ENCODE results near the gene MRPL11. TPM values are rescaled to one million over a fixed set of nuclear protein-coding genes. Genes with fewer than 3 reads are reported as not detected.
"Not testable (repeated sequence)": the region's sequence is repeated elsewhere in the genome, so short reads cannot be mapped to it uniquely, and the experiment has no call there.

MRPL11 gene
- total and polyA plus RNA-seq, 5 donors from 2014 or later = 22.7 to 96.9 (median 81.3) TPM

DNA sequence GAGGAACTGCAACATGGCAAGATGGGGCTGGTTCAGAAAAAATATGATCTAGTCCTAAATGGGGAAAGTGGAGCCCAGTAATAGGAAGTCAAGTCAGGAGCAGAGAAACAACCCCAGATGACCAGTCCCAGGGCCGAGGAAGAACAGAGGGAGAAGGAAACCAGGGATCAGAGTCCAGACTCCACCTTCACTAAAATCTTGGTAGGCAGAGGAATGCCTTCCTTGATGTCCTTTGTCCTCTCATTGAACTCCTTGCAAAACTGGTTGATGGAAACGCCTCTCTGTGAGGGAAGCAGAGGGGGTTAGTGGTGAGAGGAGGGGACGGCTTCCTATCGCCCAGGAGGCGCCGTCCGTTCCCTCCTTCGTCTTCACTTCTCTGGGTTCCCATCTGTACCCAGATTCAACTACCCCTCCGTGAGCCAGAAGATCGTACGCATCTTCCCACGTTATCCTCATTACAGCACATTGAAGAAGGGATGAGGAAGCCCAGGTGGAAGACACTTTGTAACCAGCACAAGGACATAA is 607 bp downstream of the MRPL11 start:
- peak overlapping the region; percentile 60 to 99 (median 91) for H3K27ac Mint-ChIP-seq
- Histone ChIP-seq H3K36me3 (ENCODE audit: control insufficient read depth, insufficient read depth, low read length) (peaks cover 23% of the 10 kb centered on the region), H3K9me3 (ENCODE audit: control insufficient read depth in 2 of 2, low read length in 2 of 2) (peaks cover 1 to 7% of the 10 kb centered on the region in 2 experiments), H3K27ac (ENCODE audit: insufficient read depth, low read length, poor library complexity, severe bottlenecking) (peak overlapping the region; percentile 74), H3K4me3 (ENCODE audit: low read depth, low read length) (peak overlapping the region; percentile 94), H3K27me3 (ENCODE audit: control insufficient read depth, insufficient read depth, low read length) (no peaks in the 10 kb centered on the region), H3K4me1 (ENCODE audit: control insufficient read depth, insufficient read depth, low read length, poor library complexity, severe bottlenecking) (no peaks in the 10 kb centered on the region)
- H3K9me3 Mint-ChIP-seq = peaks cover 0 to 4% (median 0%) of the 10 kb centered on the region in 7 donors
- peaks cover 0 to 16% (median 2%) of the 10 kb centered on the region in 4 donors for H3K4me1 Mint-ChIP-seq
- peaks cover 13% of the 10 kb centered on the region for H3K36me3 Mint-ChIP-seq
- no peaks in the 10 kb centered on the region for H3K27me3 Mint-ChIP-seq
- no peak for ATAC-seq (ENCODE audit: low read depth in 2 of 2)
- DNase-seq = no peak
- peak overlapping the region; percentile 76 to 92 (median 84) for H3K4me3 Mint-ChIP-seq

DNA sequence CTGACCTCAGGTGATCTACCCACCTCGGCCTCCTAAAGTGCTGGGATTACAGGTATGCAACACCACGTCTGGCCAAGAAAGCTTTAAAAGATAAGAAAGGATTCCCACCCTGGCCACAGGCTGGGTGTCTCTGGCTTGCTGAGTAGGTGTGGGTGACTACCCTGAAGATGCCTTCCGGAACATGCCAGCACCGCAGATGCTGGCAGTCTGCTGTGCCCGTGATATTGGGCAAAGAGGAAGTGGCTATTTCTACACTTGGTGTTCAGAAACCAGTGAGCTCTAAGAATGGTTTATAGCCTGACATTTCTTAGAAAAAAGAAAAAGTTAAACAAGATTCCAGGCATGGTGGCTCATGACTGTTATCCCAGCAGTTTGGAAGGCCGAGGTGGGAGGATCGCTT is 6.1 kb downstream of the MRPL11 start:
- ATAC-seq (ENCODE audit: low read depth in 2 of 2) = no peak
- H3K27me3 ChIP-seq (ENCODE audit: control insufficient read depth, insufficient read depth, low read length) = no peaks in the 10 kb centered on the region
- H3K4me1 ChIP-seq (ENCODE audit: control insufficient read depth, insufficient read depth, low read length, poor library complexity, severe bottlenecking) = no peaks in the 10 kb centered on the region
- H3K9me3 ChIP-seq (ENCODE audit: control insufficient read depth in 2 of 2, low read length in 2 of 2) = no peaks in the 10 kb centered on the region
- H3K27ac ChIP-seq (ENCODE audit: insufficient read depth, low read length, poor library complexity, severe bottlenecking) = no peak overlapping the region
- no peak for DNase-seq
- Mint-ChIP-seq H3K36me3 (peaks cover 22% of the 10 kb centered on the region), H3K9me3 (no peaks in the 10 kb centered on the region), H3K4me1 (peaks cover 0 to 7% (median 3%) of the 10 kb centered on the region in 4 donors), H3K27ac (no peak overlapping the region), H3K4me3 (peak overlapping the region in 1 of 4 donors; percentile 25), H3K27me3 (no peaks in the 10 kb centered on the region)
- no peak overlapping the region for H3K4me3 ChIP-seq (ENCODE audit: low read depth, low read length)
- H3K36me3 ChIP-seq (ENCODE audit: control insufficient read depth, insufficient read depth, low read length) = peaks cover 23% of the 10 kb centered on the region

DNA sequence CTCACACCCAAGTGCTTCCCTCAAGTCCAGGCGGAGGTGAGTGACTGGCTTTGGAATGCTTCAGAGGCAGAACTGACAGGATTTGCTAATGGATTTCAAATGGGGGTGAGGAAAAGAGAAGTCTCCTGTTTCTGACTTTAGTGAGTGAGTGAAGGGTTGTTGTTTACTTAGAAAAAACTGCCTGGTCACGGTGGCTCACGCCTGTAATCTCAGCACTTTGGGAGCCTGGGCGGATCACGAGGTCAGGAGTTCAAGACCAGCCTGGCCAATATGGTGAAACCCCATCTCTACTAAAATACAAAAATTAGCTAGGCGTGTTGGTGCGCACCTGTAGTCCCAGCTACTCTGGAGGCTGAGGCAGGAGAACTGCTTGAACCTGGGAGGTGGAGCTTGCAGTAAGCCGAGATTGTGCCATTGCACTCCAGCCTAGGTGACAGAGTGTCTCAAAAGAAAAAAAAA is 6.7 kb downstream of the MRPL11 start:
- H3K4me3 Mint-ChIP-seq; H3K9me3 Mint-ChIP-seq; H3K9me3 ChIP-seq (ENCODE audit: control insufficient read depth in 2 of 2, low read length in 2 of 2); DNase-seq; H3K4me1 ChIP-seq (ENCODE audit: control insufficient read depth, insufficient read depth, low read length, poor library complexity, severe bottlenecking); H3K4me3 ChIP-seq (ENCODE audit: low read depth, low read length); ATAC-seq (ENCODE audit: low read depth in 2 of 2); H3K27me3 ChIP-seq (ENCODE audit: control insufficient read depth, insufficient read depth, low read length); H3K27ac Mint-ChIP-seq; H3K4me1 Mint-ChIP-seq; H3K27me3 Mint-ChIP-seq; H3K27ac ChIP-seq (ENCODE audit: insufficient read depth, low read length, poor library complexity, severe bottlenecking): not testable (repeated sequence)
- peaks cover 20% of the 10 kb centered on the region for H3K36me3 ChIP-seq (ENCODE audit: control insufficient read depth, insufficient read depth, low read length)
- peaks cover 22% of the 10 kb centered on the region for H3K36me3 Mint-ChIP-seq

DNA sequence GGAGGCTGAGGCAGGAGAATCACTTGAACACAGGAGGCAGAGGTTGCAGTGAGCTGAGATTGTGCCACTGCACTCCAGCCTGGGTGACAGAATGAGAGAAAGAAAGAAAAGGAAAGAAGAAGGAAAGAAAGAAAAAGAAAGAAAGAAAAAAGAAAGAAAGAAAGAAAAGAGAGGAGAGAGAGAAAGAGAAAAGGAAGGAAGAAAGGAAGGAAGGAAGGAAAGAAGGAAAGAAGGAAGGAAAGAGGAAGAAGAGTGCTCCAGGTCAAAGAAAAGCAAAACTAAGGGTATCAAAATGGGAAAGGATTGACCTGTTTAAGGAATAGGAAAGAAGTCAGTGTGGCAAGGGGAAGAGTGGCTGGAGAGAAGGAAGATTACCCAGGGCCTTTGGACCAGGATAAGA is 7.4 kb downstream of the MRPL11 start:
- not testable (repeated sequence) for H3K4me3 Mint-ChIP-seq; DNase-seq; H3K27me3 Mint-ChIP-seq; H3K27ac Mint-ChIP-seq; ATAC-seq (ENCODE audit: low read depth in 2 of 2); H3K27me3 ChIP-seq (ENCODE audit: control insufficient read depth, insufficient read depth, low read length); H3K4me1 ChIP-seq (ENCODE audit: control insufficient read depth, insufficient read depth, low read length, poor library complexity, severe bottlenecking); H3K27ac ChIP-seq (ENCODE audit: insufficient read depth, low read length, poor library complexity, severe bottlenecking); H3K4me3 ChIP-seq (ENCODE audit: low read depth, low read length); H3K9me3 Mint-ChIP-seq; H3K9me3 ChIP-seq (ENCODE audit: control insufficient read depth in 2 of 2, low read length in 2 of 2); H3K4me1 Mint-ChIP-seq
- peaks cover 17% of the 10 kb centered on the region for H3K36me3 Mint-ChIP-seq
- peaks cover 15% of the 10 kb centered on the region for H3K36me3 ChIP-seq (ENCODE audit: control insufficient read depth, insufficient read depth, low read length)

DNA sequence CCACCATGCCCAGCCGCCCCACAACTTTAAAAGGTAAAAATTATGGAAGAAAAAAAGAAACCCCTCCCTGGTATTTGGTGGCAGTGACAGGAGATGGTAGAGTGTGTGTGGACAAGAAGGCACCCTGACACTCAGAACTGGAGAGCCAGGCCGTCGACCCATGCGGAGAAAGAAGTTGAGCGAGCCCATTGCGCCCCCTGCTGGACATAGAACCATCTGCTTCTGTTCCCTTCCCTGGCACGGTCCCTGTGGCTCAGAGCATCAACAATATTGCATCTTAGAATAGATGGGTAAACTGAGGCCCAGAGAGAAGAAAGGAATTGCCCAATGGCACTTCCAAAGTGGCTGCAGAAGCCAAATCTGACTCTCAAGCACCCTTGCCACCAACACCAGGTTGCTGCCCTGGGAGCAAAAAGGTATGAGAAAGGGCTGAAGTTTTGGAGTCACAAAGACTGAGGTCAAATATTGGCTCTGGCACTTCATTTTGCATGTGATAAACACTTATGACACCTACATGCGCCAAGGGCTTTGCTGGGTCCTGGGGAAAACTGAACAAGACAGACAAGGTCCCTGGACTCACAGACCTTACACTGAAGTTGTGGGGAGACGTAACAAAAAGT is 8.6 kb downstream of the MRPL11 start:
- H3K9me3 ChIP-seq (ENCODE audit: control insufficient read depth in 2 of 2, low read length in 2 of 2) = no peaks in the 10 kb centered on the region
- no peak overlapping the region for H3K4me3 ChIP-seq (ENCODE audit: low read depth, low read length)
- DNase-seq = peak; percentile 46 to 77 (median 58)
- no peaks in the 10 kb centered on the region for H3K27me3 ChIP-seq (ENCODE audit: control insufficient read depth, insufficient read depth, low read length)
- Mint-ChIP-seq H3K27me3 (no peaks in the 10 kb centered on the region), H3K36me3 (peaks cover 14% of the 10 kb centered on the region), H3K27ac (peak overlapping the region in 1 of 3 donors; percentile 26), H3K4me1 (peaks cover 0 to 7% (median 2%) of the 10 kb centered on the region in 4 donors), H3K9me3 (no peaks in the 10 kb centered on the region), H3K4me3 (peak overlapping the region in 1 of 4 donors; percentile 7)
- no peak overlapping the region for H3K27ac ChIP-seq (ENCODE audit: insufficient read depth, low read length, poor library complexity, severe bottlenecking)
- H3K36me3 ChIP-seq (ENCODE audit: control insufficient read depth, insufficient read depth, low read length) = peaks cover 4% of the 10 kb centered on the region
- no peaks in the 10 kb centered on the region for H3K4me1 ChIP-seq (ENCODE audit: control insufficient read depth, insufficient read depth, low read length, poor library complexity, severe bottlenecking)
- ATAC-seq (ENCODE audit: low read depth in 2 of 2) = peak in 1 of 2 donors; percentile 64

DNA sequence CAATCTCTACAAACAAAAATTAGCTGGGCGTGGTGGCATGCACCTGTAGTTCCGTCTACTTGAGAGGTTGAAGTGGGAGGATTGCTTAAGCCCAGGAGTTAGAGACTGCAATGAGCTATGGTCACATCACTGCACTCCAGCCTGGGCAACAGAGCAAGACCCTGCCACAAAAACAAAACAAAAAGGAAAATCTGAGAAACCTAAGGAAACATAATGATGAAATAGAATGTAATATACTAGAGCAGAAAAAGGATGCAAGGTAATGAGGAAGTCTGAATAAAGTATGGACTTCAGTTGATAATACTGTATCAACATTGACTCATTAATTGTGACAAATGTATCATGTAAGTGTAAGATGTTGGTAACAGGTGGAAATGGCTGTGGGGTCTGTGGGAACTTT is 9.7 kb downstream of the MRPL11 start:
- ATAC-seq (ENCODE audit: low read depth in 2 of 2) (no peak), DNase-seq (no peak)
- no peak overlapping the region for H3K4me3 Mint-ChIP-seq
- H3K9me3 Mint-ChIP-seq = peaks cover 0 to 1% (median 0%) of the 10 kb centered on the region in 7 donors
- peaks cover 10% of the 10 kb centered on the region for H3K36me3 Mint-ChIP-seq
- H3K27ac Mint-ChIP-seq = no peak overlapping the region
- no peaks in the 10 kb centered on the region for H3K36me3 ChIP-seq (ENCODE audit: control insufficient read depth, insufficient read depth, low read length)
- no peaks in the 10 kb centered on the region for H3K27me3 Mint-ChIP-seq
- peaks cover 0 to 7% (median 2%) of the 10 kb centered on the region in 4 donors for H3K4me1 Mint-ChIP-seq
- H3K27me3 ChIP-seq (ENCODE audit: control insufficient read depth, insufficient read depth, low read length) = no peaks in the 10 kb centered on the region
- no peaks in the 10 kb centered on the region for H3K9me3 ChIP-seq (ENCODE audit: control insufficient read depth in 2 of 2, low read length in 2 of 2)
- no peaks in the 10 kb centered on the region for H3K4me1 ChIP-seq (ENCODE audit: control insufficient read depth, insufficient read depth, low read length, poor library complexity, severe bottlenecking)
- H3K4me3 ChIP-seq (ENCODE audit: low read depth, low read length) = no peak overlapping the region
- no peak overlapping the region for H3K27ac ChIP-seq (ENCODE audit: insufficient read depth, low read length, poor library complexity, severe bottlenecking)

DNA sequence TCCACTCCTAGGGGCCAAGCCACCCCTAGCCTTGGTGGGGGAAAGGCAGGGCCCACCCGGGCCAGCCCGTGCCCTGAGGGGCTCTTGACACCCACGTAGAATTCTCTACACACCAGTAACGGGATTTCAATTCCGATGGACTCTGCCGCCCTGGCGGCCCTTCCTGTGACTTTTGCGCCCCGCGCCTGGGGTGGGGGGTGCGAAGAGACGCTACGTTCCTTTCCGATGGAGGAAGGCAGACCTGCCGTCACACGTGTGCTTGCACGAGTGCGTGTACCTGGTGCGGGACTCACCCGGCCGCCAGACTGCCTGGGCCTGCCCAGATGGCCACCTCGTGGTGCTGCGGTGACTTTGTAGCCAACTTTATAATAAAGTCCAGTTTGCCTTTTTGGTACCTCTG is 12.3 kb downstream of the MRPL11 start:
- Mint-ChIP-seq H3K27me3 (peaks cover 6% of the 10 kb centered on the region), H3K36me3 (peaks cover 5% of the 10 kb centered on the region), H3K4me3 (no peak overlapping the region), H3K9me3 (peaks cover 0 to 1% (median 0%) of the 10 kb centered on the region in 7 donors), H3K4me1 (peaks cover 0 to 7% (median 5%) of the 10 kb centered on the region in 4 donors), H3K27ac (no peak overlapping the region)
- no peak for ATAC-seq (ENCODE audit: low read depth in 2 of 2)
- Histone ChIP-seq H3K27ac (ENCODE audit: insufficient read depth, low read length, poor library complexity, severe bottlenecking) (no peak overlapping the region), H3K9me3 (ENCODE audit: control insufficient read depth in 2 of 2, low read length in 2 of 2) (no peaks in the 10 kb centered on the region), H3K4me3 (ENCODE audit: low read depth, low read length) (no peak overlapping the region), H3K27me3 (ENCODE audit: control insufficient read depth, insufficient read depth, low read length) (no peaks in the 10 kb centered on the region), H3K36me3 (ENCODE audit: control insufficient read depth, insufficient read depth, low read length) (no peaks in the 10 kb centered on the region), H3K4me1 (ENCODE audit: control insufficient read depth, insufficient read depth, low read length, poor library complexity, severe bottlenecking) (no peaks in the 10 kb centered on the region)
- no peak for DNase-seq

All from CD4-positive, CD25-positive, alpha-beta regulatory T cell (primary cell).